A549 (cell line): ENCODE data around the gene DISP2. TPM values are rescaled to one million over a fixed set of nuclear protein-coding genes. Genes with fewer than 3 reads are reported as not detected.

ENCODE experiments used
- ATAC-seq, 2 experiments: fragments of 200-7000 bp in 1 of 2; fragments of >200 bp in 1 of 2; cut with Nextera tagmentation in 1 of 2; cut with Tn5 transposase in 1 of 2; 3 replicates each; pipeline versions ENCODE4 v1.8.0 to v1.9.1; 2018 to 2020; ENCODE audit warnings: mild to moderate bottlenecking in 1 of 2, moderate library complexity in 1 of 2
- CTCF ChIA-PET: fragments of 300-600 bp; sonication (Branson Sonifier 250); formaldehyde crosslinking; extraction: SDS; loops from one replicate; lab custom pipeline; 2021; ENCODE audit warnings: antibody characterized with exemption, inconsistent platforms; lab: Yijun Ruan, JAX
- POLR2A ChIA-PET: fragments of 350-600 bp; formaldehyde crosslinking; extraction: SDS; loops from one replicate; lab custom pipeline; 2021; ENCODE audit warnings: antibody characterized with exemption, inconsistent platforms; lab: Yijun Ruan, JAX
- DNase-seq, 2 experiments: peaks; one replicate each; pipeline versions ENCODE4 v3.0.0 to v3.0.0-alpha.2; 2011 to 2016; ENCODE audit warnings: low read depth in 1 of 2, low spot score in 1 of 2
- FAIRE-seq: peaks from 2 replicates; lab custom pipeline; 2011; peaks lifted over from hg19 to GRCh38; lab: Jason Lieb, UNC
- H3K27ac ChIP-seq, 2 experiments: fragments of >200 bp; sonication (Bioruptor Twin); formaldehyde crosslinking; 3 replicates each; pipeline ENCODE4 v1.5.1; 2016 to 2017
- H3K4me1 ChIP-seq: fragments of >200 bp; sonication (Bioruptor Twin); formaldehyde crosslinking; 3 replicates; pipeline ENCODE4 v1.6.1; 2016
- H3K4me2 ChIP-seq: fragments of >200 bp; sonication (Bioruptor Twin); formaldehyde crosslinking; 3 replicates; pipeline ENCODE4 v1.6.1; 2016
- H3K4me3 ChIP-seq: fragments of >200 bp; sonication (Bioruptor Twin); formaldehyde crosslinking; 3 replicates; pipeline ENCODE4 v1.5.1; 2016
- H3K9me3 ChIP-seq: fragments of >200 bp; sonication (Bioruptor Twin); formaldehyde crosslinking; 3 replicates; pipeline ENCODE4 v1.6.1; 2016
- CBX2 ChIP-seq: fragments of 200-600 bp; sonication (generic); IDR thresholded peaks from 2 replicates; pipeline ENCODE4 v1.6.1; 2016; ENCODE audit warnings: low read depth, mild to moderate bottlenecking, borderline replicate concordance
- CBX8 ChIP-seq: fragments of 200-600 bp; sonication (generic); IDR thresholded peaks from 2 replicates; pipeline ENCODE4 v1.6.1; 2016
- CHD2 ChIP-seq: fragments of 150-350 bp; IDR thresholded peaks from 2 replicates; pipeline ENCODE4 v1.6.1; 2014; ENCODE audit warnings: low read length; ENCODE audit not compliant: partially characterized antibody
- EP300 ChIP-seq, 2 experiments: fragments of >200 bp; sonication (Bioruptor Twin); formaldehyde crosslinking; IDR thresholded peaks; 2 replicates in 1 of 2; 3 replicates in 1 of 2; pipeline ENCODE4 v1.6.1; 2016 to 2017
- ESRRA ChIP-seq: fragments of 150-350 bp; IDR thresholded peaks from 2 replicates; pipeline ENCODE4 v1.6.1; 2014; ENCODE audit warnings: mild to moderate bottlenecking, low read length, borderline replicate concordance
- FOSL2 ChIP-seq, 2 experiments: fragments of 450-650 bp in 1 of 2; fragments of >200 bp in 1 of 2; sonication (Bioruptor Twin) in 1 of 2; formaldehyde crosslinking; IDR thresholded peaks; 2 replicates each; pipeline versions ENCODE4 v1.5.0 to v1.6.1; 2016 to 2020; ENCODE audit warnings: mild to moderate bottlenecking in 1 of 2, moderate library complexity in 1 of 2
- FOXS1 ChIP-seq: fragments of 250-450 bp; sonication (Bioruptor Pico); IDR thresholded peaks from 2 replicates; pipeline ENCODE4 v1.5.0; 2020; ENCODE audit warnings: mild to moderate bottlenecking, moderate library complexity
- GATA3 ChIP-seq: IDR thresholded peaks from 2 replicates; pipeline ENCODE4 v1.6.1; 2012; ENCODE audit warnings: borderline replicate concordance
- HDAC2 ChIP-seq: fragments of 200-600 bp; sonication (generic); IDR thresholded peaks from 2 replicates; pipeline ENCODE4 v1.6.1; 2016
- HOXB5 ChIP-seq: fragments of 250-450 bp; sonication (Bioruptor Pico); IDR thresholded peaks from 2 replicates; pipeline ENCODE4 v1.5.0; 2020; ENCODE audit warnings: mild to moderate bottlenecking, moderate library complexity
- MAFK ChIP-seq: fragments of 450-650 bp; IDR thresholded peaks from 2 replicates; pipeline ENCODE4 v1.6.1; 2014; ENCODE audit not compliant: partially characterized antibody
- MAZ ChIP-seq: fragments of 150-350 bp; IDR thresholded peaks from 2 replicates; pipeline ENCODE4 v1.6.1; 2014; ENCODE audit warnings: antibody characterized with exemption, low read depth, low read length, borderline replicate concordance
- NR3C1 ChIP-seq: fragments of >200 bp; sonication (Bioruptor Twin); formaldehyde crosslinking; IDR thresholded peaks from 3 replicates; pipeline ENCODE4 v1.6.1; 2017
- POLR2A ChIP-seq: IDR thresholded peaks from 2 replicates; pipeline ENCODE4 v1.6.1; 2012; ENCODE audit warnings: mild to moderate bottlenecking, low read length
- RAD21 ChIP-seq, 2 experiments: fragments of >200 bp in 1 of 2; sonication (Bioruptor Twin) in 1 of 2; formaldehyde crosslinking in 1 of 2; IDR thresholded peaks in 1 of 2; conservative IDR thresholded peaks in 1 of 2; 2 replicates in 1 of 2; 3 replicates in 1 of 2; pipeline ENCODE4 v1.6.1; 2012 to 2018; ENCODE audit warnings: inconsistent platforms in 1 of 2
- RARB ChIP-seq: fragments of 250-450 bp; sonication (Bioruptor Pico); IDR thresholded peaks from 2 replicates; pipeline ENCODE4 v1.8.0; 2021; ENCODE audit warnings: mild to moderate bottlenecking, moderate library complexity
- RNF2 ChIP-seq: fragments of 200-600 bp; sonication (generic); IDR thresholded peaks from 2 replicates; pipeline ENCODE4 v1.6.1; 2016; ENCODE audit warnings: low read depth, mild to moderate bottlenecking, antibody characterized with exemption, moderate library complexity, borderline replicate concordance
- TFCP2L1 ChIP-seq: fragments of 250-450 bp; sonication (Bioruptor Pico); IDR thresholded peaks from 2 replicates; pipeline ENCODE4 v1.5.0; 2021; ENCODE audit warnings: mild to moderate bottlenecking
- ZC3H11A ChIP-seq: fragments of 450-650 bp; IDR thresholded peaks from 2 replicates; pipeline ENCODE4 v1.6.1; 2014; ENCODE audit warnings: antibody characterized with exemption, mild to moderate bottlenecking
- ZNF302 ChIP-seq: fragments of 250-450 bp; sonication (Bioruptor Pico); IDR thresholded peaks from 2 replicates; pipeline ENCODE4 v1.9.0; 2021; ENCODE audit warnings: inconsistent platforms, mild to moderate bottlenecking, moderate library complexity
- WGBS: methylation state at CpG from one replicate; pipeline ENCODE4 v1.1.6; 2017; ENCODE audit errors: missing lambda C conversion rate; 5-methylcytosine and 5-hydroxymethylcytosine counted together
- polyA plus RNA-seq, 4 experiments: library from polyadenylated mRNA; depleted of rRNA in 3 of 4; stranded (reverse); fragments of >200 nt; fragmentation: RNase III in 1 of 4; extraction: RNeasy Plus Mini Kit Qiagen cat#74134 plus additional on column Dnase treatment in 1 of 4; gene quantifications; 2 replicates in 3 of 4; 3 replicates in 1 of 4; pipeline ENCODE4 v1.2.3, GENCODE V29; 2011 to 2017
- TF ChIP-seq, protein P1 (sequence below): IDR thresholded peaks from 2 replicates; pipeline ENCODE4 v1.6.1; 2012; ENCODE audit warnings: low read depth, borderline replicate concordance
- TF ChIP-seq, protein P2 (sequence below): fragments of 150-350 bp; IDR thresholded peaks from 2 replicates; pipeline ENCODE4 v1.6.1; 2014; ENCODE audit warnings: low read depth, mild to moderate bottlenecking, low read length
- TF ChIP-seq, protein P3 (sequence below): fragments of 200-600 bp; sonication (generic); IDR thresholded peaks from 2 replicates; pipeline ENCODE4 v1.6.1; 2016; ENCODE audit warnings: antibody characterized with exemption, mild to moderate bottlenecking, moderate library complexity

DISP2 gene
- polyA plus RNA-seq, 2 of the 4 experiments (the other 2 are of a cell fraction) = 0.26 to 0.56 TPM

DNA sequence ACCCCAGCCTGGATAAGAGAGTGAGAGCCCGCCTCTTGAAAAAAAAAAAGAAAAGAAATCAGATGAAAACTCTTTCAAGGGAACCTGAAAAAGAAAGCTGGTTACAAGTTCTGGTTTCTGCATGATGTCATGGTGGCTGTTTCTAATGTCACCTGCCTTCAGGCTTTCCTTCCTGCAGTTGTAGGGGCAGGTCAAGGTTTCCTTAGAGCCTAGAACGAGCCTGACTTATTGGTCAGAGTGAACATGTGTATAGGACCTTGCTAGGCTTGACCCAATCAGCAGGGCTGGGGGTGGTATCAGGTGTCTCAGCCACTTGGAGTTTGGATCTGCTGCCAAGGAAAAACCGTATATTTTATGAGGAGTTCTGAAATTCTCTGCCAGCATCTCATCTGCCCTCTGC is 51.3 kb downstream of the DISP2 start:
- no peak for TF ChIP-seq FOXS1 (CRISPR knock-in tag)
- TF ChIP-seq GATA3 = no peak
- TF ChIP-seq, protein P1, sequence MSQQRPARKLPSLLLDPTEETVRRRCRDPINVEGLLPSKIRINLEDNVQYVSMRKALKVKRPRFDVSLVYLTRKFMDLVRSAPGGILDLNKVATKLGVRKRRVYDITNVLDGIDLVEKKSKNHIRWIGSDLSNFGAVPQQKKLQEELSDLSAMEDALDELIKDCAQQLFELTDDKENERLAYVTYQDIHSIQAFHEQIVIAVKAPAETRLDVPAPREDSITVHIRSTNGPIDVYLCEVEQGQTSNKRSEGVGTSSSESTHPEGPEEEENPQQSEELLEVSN = no peak
- no peak for TF ChIP-seq RARB (CRISPR knock-in tag)
- TF ChIP-seq RAD21 (conservative IDR thresholded peaks at IDR 0.05 in 1 of 2, IDR thresholded peaks at IDR 0.05 in 1 of 2) = no peak
- TF ChIP-seq, protein P2, sequence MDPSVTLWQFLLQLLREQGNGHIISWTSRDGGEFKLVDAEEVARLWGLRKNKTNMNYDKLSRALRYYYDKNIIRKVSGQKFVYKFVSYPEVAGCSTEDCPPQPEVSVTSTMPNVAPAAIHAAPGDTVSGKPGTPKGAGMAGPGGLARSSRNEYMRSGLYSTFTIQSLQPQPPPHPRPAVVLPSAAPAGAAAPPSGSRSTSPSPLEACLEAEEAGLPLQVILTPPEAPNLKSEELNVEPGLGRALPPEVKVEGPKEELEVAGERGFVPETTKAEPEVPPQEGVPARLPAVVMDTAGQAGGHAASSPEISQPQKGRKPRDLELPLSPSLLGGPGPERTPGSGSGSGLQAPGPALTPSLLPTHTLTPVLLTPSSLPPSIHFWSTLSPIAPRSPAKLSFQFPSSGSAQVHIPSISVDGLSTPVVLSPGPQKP = no peak
- TF ChIP-seq, protein P3, sequence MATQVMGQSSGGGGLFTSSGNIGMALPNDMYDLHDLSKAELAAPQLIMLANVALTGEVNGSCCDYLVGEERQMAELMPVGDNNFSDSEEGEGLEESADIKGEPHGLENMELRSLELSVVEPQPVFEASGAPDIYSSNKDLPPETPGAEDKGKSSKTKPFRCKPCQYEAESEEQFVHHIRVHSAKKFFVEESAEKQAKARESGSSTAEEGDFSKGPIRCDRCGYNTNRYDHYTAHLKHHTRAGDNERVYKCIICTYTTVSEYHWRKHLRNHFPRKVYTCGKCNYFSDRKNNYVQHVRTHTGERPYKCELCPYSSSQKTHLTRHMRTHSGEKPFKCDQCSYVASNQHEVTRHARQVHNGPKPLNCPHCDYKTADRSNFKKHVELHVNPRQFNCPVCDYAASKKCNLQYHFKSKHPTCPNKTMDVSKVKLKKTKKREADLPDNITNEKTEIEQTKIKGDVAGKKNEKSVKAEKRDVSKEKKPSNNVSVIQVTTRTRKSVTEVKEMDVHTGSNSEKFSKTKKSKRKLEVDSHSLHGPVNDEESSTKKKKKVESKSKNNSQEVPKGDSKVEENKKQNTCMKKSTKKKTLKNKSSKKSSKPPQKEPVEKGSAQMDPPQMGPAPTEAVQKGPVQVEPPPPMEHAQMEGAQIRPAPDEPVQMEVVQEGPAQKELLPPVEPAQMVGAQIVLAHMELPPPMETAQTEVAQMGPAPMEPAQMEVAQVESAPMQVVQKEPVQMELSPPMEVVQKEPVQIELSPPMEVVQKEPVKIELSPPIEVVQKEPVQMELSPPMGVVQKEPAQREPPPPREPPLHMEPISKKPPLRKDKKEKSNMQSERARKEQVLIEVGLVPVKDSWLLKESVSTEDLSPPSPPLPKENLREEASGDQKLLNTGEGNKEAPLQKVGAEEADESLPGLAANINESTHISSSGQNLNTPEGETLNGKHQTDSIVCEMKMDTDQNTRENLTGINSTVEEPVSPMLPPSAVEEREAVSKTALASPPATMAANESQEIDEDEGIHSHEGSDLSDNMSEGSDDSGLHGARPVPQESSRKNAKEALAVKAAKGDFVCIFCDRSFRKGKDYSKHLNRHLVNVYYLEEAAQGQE = no peak
- no peak for TF ChIP-seq EP300 (IDR thresholded peaks at IDR 0.05)
- TF ChIP-seq FOSL2 (IDR thresholded peaks at IDR 0.05) = no peak
- TF ChIP-seq FOSL2 (CRISPR knock-in tag; IDR thresholded peaks at IDR 0.05) = no peak
- TF ChIP-seq MAZ = no peak
- TF ChIP-seq ZNF302 = no peak
- no peak for TF ChIP-seq MAFK
- ChIA-PET CTCF (interaction anchor here (1.5 kb wide), 1 partner anchor 65 kb away, joined by 4 read pairs; no protein-coding TSS in a partner anchor), POLR2A (no interaction called here)
- WGBS = 70% methylated on average over 3 of the region's 3 CpGs
- Histone ChIP-seq H3K27ac (no peak overlapping the region), H3K4me3 (no peak overlapping the region), H3K4me2 (no peak overlapping the region), H3K4me1 (peaks cover 2% of the 10 kb centered on the region; the same call in 1 of the 3 replicates), H3K9me3 (no peaks in the 10 kb centered on the region)
- no peak for ATAC-seq
- no peak for DNase-seq
- no peak for FAIRE-seq

DNA sequence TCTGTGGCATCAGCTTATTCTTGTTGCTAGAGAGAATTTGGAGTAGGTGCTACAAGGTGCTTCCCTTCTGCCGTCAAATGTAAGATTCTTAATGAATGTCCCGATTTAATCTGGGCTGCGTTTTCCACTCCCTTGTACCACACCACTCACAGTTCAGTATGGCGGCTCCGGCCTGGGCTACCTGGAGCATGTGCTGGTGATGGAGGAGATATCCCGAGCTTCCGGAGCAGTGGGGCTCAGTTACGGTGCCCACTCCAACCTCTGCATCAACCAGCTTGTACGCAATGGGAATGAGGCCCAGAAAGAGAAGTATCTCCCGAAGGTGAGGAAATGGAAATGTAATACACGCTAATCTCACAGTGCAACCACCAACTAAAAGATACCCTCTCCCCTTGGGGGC is 52.5 kb downstream of the DISP2 start:
- 90% methylated on average over 10 of the region's 11 CpGs for WGBS
- ATAC-seq (no peak), DNase-seq (no peak), FAIRE-seq (no peak)
- H3K4me1 ChIP-seq = no peaks in the 10 kb centered on the region
- no peak overlapping the region for H3K27ac ChIP-seq
- H3K9me3 ChIP-seq = no peaks in the 10 kb centered on the region
- ChIA-PET POLR2A (no interaction called here), CTCF (interaction anchor here (1.6 to 5.2 kb wide), 3 partner anchors 11 to 66 kb away, joined by 7 to 27 read pairs (median 7); no protein-coding TSS in a partner anchor)
- no peak overlapping the region for H3K4me3 ChIP-seq
- H3K4me2 ChIP-seq = no peak overlapping the region
- TF ChIP-seq MAFK (no peak), NR3C1 (no peak), HDAC2 (no peak), ESRRA (no peak), CHD2 (no peak), EP300 (IDR thresholded peaks at IDR 0.05) (no peak), ZC3H11A (no peak), TFCP2L1 (CRISPR knock-in tag) (no peak), POLR2A (no peak), RNF2 (no peak), HOXB5 (CRISPR knock-in tag) (no peak), CBX2 (no peak), RAD21 (conservative IDR thresholded peaks at IDR 0.05 in 1 of 2, IDR thresholded peaks at IDR 0.05 in 1 of 2) (no peak), CBX8 (no peak)
